GM12873 (cell line): ENCODE measurements around the gene ZBTB24.

Source experiments
- TF ChIP-seq, protein P1 (sequence below): IDR thresholded peaks from 2 replicates; pipeline ENCODE4 v1.5.1; 2012; ENCODE audit warnings: low read depth, mild to moderate bottlenecking, moderate library complexity, low read length, control low read depth; ENCODE audit not compliant: insufficient read depth; ENCODE audit errors: missing control alignments

Gene ZBTB24

DNA sequence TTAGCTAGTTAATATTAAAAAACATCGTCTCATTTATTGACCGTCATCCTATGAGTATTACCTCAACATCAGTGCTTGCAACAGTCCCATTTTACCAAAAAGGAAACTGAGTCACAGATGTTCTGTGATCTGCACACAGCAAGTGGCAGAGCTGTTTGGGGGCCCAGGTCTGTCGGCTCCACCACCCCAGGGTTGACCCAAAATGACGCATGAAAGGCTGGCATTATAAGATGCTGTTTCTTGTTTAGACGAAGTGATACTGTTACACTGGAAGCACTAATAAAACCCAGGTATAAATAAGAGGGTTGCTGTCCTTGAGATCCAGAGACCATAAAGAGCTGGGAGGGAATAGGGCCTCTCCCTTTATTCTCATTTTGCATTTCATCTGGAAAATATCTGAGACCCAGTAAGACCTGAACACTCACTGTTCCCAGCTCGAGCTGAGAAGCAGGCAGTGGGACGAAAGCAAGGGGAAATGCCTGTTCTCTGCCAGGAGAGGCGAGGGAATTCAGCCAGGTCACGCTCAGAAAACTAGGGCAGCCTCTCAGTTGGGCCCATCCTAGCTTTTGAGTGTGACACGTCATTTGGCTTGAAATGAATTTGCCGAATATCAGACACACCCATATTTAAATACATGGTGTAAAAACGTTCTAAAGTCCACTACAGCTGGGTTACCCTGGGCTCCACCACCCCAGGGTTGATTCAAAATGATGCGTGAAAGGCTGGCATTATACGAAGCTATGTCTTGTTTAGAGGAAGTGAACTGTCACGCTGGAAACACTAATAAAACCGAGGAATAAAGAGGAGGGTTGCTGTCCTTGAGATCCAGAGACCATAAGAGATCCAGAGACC, 26.1 kb downstream of the ZBTB24 start:
- TF ChIP-seq, protein P1, sequence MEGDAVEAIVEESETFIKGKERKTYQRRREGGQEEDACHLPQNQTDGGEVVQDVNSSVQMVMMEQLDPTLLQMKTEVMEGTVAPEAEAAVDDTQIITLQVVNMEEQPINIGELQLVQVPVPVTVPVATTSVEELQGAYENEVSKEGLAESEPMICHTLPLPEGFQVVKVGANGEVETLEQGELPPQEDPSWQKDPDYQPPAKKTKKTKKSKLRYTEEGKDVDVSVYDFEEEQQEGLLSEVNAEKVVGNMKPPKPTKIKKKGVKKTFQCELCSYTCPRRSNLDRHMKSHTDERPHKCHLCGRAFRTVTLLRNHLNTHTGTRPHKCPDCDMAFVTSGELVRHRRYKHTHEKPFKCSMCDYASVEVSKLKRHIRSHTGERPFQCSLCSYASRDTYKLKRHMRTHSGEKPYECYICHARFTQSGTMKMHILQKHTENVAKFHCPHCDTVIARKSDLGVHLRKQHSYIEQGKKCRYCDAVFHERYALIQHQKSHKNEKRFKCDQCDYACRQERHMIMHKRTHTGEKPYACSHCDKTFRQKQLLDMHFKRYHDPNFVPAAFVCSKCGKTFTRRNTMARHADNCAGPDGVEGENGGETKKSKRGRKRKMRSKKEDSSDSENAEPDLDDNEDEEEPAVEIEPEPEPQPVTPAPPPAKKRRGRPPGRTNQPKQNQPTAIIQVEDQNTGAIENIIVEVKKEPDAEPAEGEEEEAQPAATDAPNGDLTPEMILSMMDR = no peak

DNA sequence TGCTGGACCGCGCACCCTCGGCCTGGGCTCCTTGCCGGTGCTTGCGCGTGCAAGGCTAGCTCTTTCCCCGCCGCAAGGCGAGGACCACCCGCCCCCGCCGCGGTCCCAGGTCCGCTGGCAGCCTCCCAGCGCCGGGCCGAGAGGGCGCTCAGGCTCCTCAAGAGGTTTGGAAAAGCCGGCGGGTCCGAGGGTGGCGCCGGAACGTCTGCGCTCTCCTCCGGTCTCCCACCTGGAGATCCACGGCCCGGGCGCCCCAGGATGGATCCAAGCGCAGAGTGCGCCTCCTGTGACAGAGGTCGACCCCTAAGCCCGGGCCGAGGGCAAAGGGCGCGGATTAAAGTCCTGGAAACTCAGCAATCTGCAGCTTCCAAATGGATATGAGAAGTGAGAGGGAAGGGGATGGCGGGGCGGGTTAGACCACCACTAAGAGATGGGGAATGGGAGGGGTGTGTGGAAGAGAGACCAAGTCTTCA, 26.9 kb downstream of the ZBTB24 start:
- TF ChIP-seq, protein P1 = no peak

DNA sequence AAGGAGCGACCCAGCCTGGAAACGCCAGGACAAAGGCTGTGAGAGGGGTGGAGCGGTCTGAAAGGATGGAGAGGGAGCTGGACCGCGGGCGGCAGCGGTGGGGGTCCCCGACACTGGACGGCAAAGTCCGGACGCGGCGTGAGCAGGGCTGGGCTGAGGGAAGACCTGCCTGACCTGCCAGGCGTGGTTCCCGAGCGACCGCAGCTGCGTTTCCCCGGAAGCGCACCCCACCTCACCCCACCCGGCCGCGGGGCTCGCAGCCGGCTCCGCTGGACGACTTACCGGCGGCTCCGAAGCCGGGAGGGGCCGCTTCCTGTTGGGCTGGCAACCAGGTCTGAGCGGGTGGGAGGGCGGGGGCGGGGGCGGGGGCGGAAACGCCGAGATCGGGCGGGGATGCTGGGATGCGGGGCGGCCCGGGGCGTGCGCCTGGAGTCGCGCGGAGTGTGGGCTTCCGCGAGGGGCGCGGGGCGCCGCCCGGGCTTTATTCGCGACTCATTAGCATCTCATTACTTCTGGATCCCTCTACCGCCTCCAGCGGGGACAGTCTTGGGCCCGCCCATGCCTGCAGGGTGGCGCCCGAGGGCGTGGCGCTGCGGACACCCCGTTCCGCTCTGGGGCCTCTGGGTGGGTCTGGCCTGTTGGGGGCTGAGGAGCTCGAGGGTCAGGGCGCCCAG, 27.4 kb downstream of the ZBTB24 start, which contains the start of gene MICAL1:
Gene MICAL1, minus strand, starts transcription at position 336 of the 674 bp plus-strand sequence. CDS start 1,576 bp downstream, outside the sequence.
- TF ChIP-seq, protein P1 = peak; percentile 51

DNA sequence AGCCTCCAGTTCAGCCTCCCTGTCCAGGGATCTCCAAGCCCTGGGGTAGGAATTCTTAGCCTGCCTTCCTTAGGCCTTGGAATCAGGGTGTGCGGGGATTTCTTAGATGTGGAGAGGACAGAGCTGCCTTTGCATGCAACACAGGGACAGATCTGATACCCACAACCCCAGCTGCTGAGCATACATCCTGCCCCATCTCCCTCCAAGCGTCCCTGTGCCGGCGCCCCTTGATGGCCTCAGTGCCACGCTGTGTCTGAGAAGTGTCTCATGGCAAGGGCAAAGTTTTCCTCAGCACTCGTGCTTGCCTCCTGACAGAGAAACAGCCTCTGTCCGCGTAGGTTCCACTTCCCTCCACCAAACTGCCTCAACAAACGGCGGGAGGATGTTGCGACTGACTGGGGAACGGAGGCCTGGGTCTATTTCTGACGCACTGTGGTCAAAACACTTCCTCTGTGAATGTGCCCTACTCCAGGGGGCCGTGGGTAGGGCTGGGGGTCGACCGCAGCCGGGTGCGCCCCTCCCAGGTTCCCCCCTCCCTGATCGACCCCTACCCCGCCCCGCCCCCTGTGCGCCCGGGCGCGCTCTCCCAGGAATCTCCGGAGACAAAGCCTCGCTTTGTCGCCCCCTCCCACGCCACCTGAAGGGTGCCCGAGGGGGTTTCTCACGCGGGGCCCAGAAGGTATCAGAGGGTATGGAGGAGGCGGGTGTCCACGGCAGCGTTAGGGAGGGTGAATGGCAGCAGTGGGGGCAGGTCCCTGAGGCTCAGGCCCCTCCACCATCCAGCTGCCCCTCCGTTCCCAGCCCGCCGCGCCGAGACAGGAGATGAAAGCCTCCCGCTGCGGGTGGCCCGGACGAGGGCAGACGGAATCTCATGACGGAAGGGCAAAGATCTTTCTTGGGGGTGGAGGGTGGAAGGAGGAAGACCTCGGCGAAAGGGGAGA, 28.3 kb downstream of the ZBTB24 start:
- TF ChIP-seq, protein P1 = no peak

DNA sequence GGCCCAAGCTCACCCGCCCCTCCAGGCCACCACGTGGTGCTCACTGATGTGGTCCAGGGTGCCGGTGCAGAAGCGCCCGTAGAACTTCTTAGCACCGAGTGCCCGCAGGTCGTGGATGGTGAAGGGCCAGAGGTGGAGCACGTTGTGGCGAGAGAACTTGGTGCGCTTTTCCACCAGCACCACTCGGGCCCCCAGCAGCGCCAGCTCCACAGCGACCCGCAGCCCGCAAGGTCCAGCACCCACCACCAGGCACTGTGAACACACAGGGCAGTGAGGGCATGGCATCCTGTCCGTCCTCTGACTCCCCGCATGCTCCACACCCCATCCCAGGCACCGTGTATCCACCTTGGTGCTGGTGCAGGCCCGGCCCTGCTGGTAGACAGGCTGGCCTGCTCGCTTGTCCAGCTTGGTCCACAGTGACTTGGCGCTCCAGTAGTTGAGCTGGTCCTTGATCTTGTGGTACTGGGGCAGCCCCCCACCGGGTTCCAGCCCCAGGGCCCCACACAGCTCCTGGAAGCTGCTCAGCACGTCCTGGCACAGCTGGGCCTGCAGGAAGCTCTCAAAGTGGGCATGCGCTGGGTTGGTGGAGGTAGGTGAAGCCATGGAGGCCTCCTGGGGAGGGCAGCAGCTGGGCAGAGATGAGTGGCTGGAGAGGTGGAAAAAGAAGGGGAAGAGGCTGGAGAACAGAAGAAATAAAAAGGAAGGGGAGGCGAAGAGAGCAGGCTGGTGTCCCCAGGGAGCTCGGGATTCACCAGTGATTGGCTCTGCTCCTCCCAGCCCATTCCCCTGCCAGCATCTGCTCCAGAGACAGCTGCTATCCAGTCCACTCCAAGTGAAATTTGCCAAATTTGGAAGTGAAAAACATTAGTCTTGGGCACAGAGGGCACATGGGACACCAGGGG, 29.2 kb downstream of the ZBTB24 start:
- TF ChIP-seq, protein P1 = no peak

DNA sequence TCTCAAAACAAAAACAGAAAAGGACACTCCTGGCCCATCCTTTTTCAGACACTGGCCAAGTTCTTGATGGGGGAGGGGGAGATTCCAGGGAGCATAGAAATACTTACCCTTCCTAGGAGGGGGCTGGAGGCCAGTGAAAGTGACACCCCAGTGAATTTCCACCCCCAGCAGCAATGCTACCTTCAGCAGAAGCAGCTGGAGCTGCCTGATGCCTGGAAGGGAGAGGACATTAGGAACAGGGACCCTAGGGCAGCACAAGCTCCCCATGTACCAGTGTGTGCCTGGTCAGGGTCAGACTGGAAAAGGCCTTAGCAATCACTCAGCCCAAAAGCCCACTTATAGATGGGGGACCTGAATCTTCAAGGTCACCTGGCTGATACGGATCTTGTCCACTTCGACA, 29.9 kb downstream of the ZBTB24 start:
- TF ChIP-seq, protein P1 = no peak
